ENCODE results near the gene KCNK5. TPM values are rescaled to one million over a fixed set of nuclear protein-coding genes. Genes with fewer than 3 reads are reported as not detected.

KCNK5 gene
- total RNA-seq (0.86 TPM), polyA plus RNA-seq (under 1 TPM in 3 of 4 donors, not detected in 1; 0.13 to 0.71 (median 0.34) TPM)

- Mint-ChIP-seq H3K4me1 (peaks cover 0 to 40% (median 11%) of the 10 kb centered on the region in 4 donors), H3K27ac (peak within 1 kb of the TSS in 1 of 3 donors; percentile 12), H3K9me3 (peaks cover 0 to 2% (median 0%) of the 10 kb centered on the region in 7 donors), H3K27me3 (peaks cover 46% of the 10 kb centered on the region), H3K4me3 (peak within 1 kb of the TSS; percentile 73 to 90 (median 80)), H3K36me3 (no peaks in the 10 kb centered on the region)
- Histone ChIP-seq H3K4me3 (ENCODE audit: low read depth, low read length) (peak within 1 kb of the TSS; percentile 57), H3K4me1 (ENCODE audit: control insufficient read depth, insufficient read depth, low read length, poor library complexity, severe bottlenecking) (peaks cover 34% of the 10 kb centered on the region), H3K9me3 (ENCODE audit: control insufficient read depth in 2 of 2, low read length in 2 of 2) (no peaks in the 10 kb centered on the region), H3K36me3 (ENCODE audit: control insufficient read depth, insufficient read depth, low read length) (no peaks in the 10 kb centered on the region), H3K27me3 (ENCODE audit: control insufficient read depth, insufficient read depth, low read length) (peaks cover 2% of the 10 kb centered on the region), H3K27ac (ENCODE audit: insufficient read depth, low read length, poor library complexity, severe bottlenecking) (no peak within 1 kb of the TSS)
- peak; percentile 77 to 81 for ATAC-seq (ENCODE audit: low read depth in 2 of 2)
- peak; percentile 37 to 89 (median 54) for DNase-seq
Observed at GRCh38 chr6:39228992-39229767, at the start of gene KCNK5. Gene KCNK5, minus strand, starts transcription at chr6:39229475. Its CDS starts 364 bp downstream, at chr6:39229111.

GRCh38 chr6:39276379-39276995 is 47.2 kb upstream of the KCNK5 start:
- H3K27me3 Mint-ChIP-seq: no peaks in the 10 kb centered on the region
- no peaks in the 10 kb centered on the region for H3K4me1 Mint-ChIP-seq
- H3K36me3 Mint-ChIP-seq: no peaks in the 10 kb centered on the region
- Histone ChIP-seq H3K4me1 (ENCODE audit: control insufficient read depth, insufficient read depth, low read length, poor library complexity, severe bottlenecking) (no peaks in the 10 kb centered on the region), H3K4me3 (ENCODE audit: low read depth, low read length) (no peak overlapping the region), H3K27me3 (ENCODE audit: control insufficient read depth, insufficient read depth, low read length) (no peaks in the 10 kb centered on the region), H3K9me3 (ENCODE audit: control insufficient read depth in 2 of 2, low read length in 2 of 2) (no peaks in the 10 kb centered on the region), H3K27ac (ENCODE audit: insufficient read depth, low read length, poor library complexity, severe bottlenecking) (no peak overlapping the region), H3K36me3 (ENCODE audit: control insufficient read depth, insufficient read depth, low read length) (no peaks in the 10 kb centered on the region)
- no peak overlapping the region for H3K27ac Mint-ChIP-seq
- ATAC-seq (ENCODE audit: low read depth in 2 of 2) (no peak), DNase-seq (no peak)
- H3K4me3 Mint-ChIP-seq: no peak overlapping the region
- H3K9me3 Mint-ChIP-seq: peaks cover 0 to 1% (median 0%) of the 10 kb centered on the region in 7 donors

GRCh38 chr6:39274903-39275302 is 45.6 kb upstream of the KCNK5 start:
- no peaks in the 10 kb centered on the region for H3K4me1 ChIP-seq (ENCODE audit: control insufficient read depth, insufficient read depth, low read length, poor library complexity, severe bottlenecking)
- Mint-ChIP-seq H3K4me3 (no peak overlapping the region), H3K27ac (no peak overlapping the region), H3K9me3 (peaks cover 0 to 1% (median 0%) of the 10 kb centered on the region in 7 donors), H3K36me3 (no peaks in the 10 kb centered on the region), H3K27me3 (no peaks in the 10 kb centered on the region), H3K4me1 (no peaks in the 10 kb centered on the region)
- no peaks in the 10 kb centered on the region for H3K9me3 ChIP-seq (ENCODE audit: control insufficient read depth in 2 of 2, low read length in 2 of 2)
- H3K27me3 ChIP-seq (ENCODE audit: control insufficient read depth, insufficient read depth, low read length): no peaks in the 10 kb centered on the region
- ATAC-seq (ENCODE audit: low read depth in 2 of 2): no peak
- DNase-seq: no peak
- no peaks in the 10 kb centered on the region for H3K36me3 ChIP-seq (ENCODE audit: control insufficient read depth, insufficient read depth, low read length)
- no peak overlapping the region for H3K27ac ChIP-seq (ENCODE audit: insufficient read depth, low read length, poor library complexity, severe bottlenecking)
- no peak overlapping the region for H3K4me3 ChIP-seq (ENCODE audit: low read depth, low read length)

GRCh38 chr6:39274471-39274870 is 45.2 kb upstream of the KCNK5 start:
- no peaks in the 10 kb centered on the region for H3K27me3 Mint-ChIP-seq

GRCh38 chr6:39273406-39273821 is 44.1 kb upstream of the KCNK5 start:
- H3K9me3 ChIP-seq (ENCODE audit: control insufficient read depth in 2 of 2, low read length in 2 of 2): no peaks in the 10 kb centered on the region
- DNase-seq (no peak), ATAC-seq (ENCODE audit: low read depth in 2 of 2) (no peak)
- no peaks in the 10 kb centered on the region for H3K4me1 ChIP-seq (ENCODE audit: control insufficient read depth, insufficient read depth, low read length, poor library complexity, severe bottlenecking)
- no peak overlapping the region for H3K4me3 Mint-ChIP-seq
- H3K4me1 Mint-ChIP-seq: no peaks in the 10 kb centered on the region
- no peaks in the 10 kb centered on the region for H3K27me3 Mint-ChIP-seq
- peaks cover 0 to 1% (median 0%) of the 10 kb centered on the region in 7 donors for H3K9me3 Mint-ChIP-seq
- no peaks in the 10 kb centered on the region for H3K36me3 ChIP-seq (ENCODE audit: control insufficient read depth, insufficient read depth, low read length)
- no peak overlapping the region for H3K27ac ChIP-seq (ENCODE audit: insufficient read depth, low read length, poor library complexity, severe bottlenecking)
- H3K4me3 ChIP-seq (ENCODE audit: low read depth, low read length): no peak overlapping the region
- H3K27me3 ChIP-seq (ENCODE audit: control insufficient read depth, insufficient read depth, low read length): no peaks in the 10 kb centered on the region
- no peaks in the 10 kb centered on the region for H3K36me3 Mint-ChIP-seq
- no peak overlapping the region for H3K27ac Mint-ChIP-seq

More at GRCh38 chr6:39274471-39274870, 45.2 kb upstream of the KCNK5 start:
- Mint-ChIP-seq H3K4me3 (no peak overlapping the region), H3K4me1 (no peaks in the 10 kb centered on the region), H3K27ac (no peak overlapping the region), H3K36me3 (no peaks in the 10 kb centered on the region), H3K9me3 (peaks cover 0 to 1% (median 0%) of the 10 kb centered on the region in 7 donors)
- ATAC-seq (ENCODE audit: low read depth in 2 of 2): no peak
- no peak overlapping the region for H3K4me3 ChIP-seq (ENCODE audit: low read depth, low read length)
- H3K9me3 ChIP-seq (ENCODE audit: control insufficient read depth in 2 of 2, low read length in 2 of 2): no peaks in the 10 kb centered on the region
- no peak for DNase-seq
- no peak overlapping the region for H3K27ac ChIP-seq (ENCODE audit: insufficient read depth, low read length, poor library complexity, severe bottlenecking)
- H3K27me3 ChIP-seq (ENCODE audit: control insufficient read depth, insufficient read depth, low read length): no peaks in the 10 kb centered on the region
- H3K36me3 ChIP-seq (ENCODE audit: control insufficient read depth, insufficient read depth, low read length): no peaks in the 10 kb centered on the region
- H3K4me1 ChIP-seq (ENCODE audit: control insufficient read depth, insufficient read depth, low read length, poor library complexity, severe bottlenecking): no peaks in the 10 kb centered on the region

- H3K4me1 ChIP-seq (ENCODE audit: control insufficient read depth, insufficient read depth, low read length, poor library complexity, severe bottlenecking): no peaks in the 10 kb centered on the region
- H3K27ac Mint-ChIP-seq: no peak overlapping the region
- no peaks in the 10 kb centered on the region for H3K4me1 Mint-ChIP-seq
- no peak for DNase-seq
- H3K9me3 Mint-ChIP-seq: no peaks in the 10 kb centered on the region
- no peak for ATAC-seq (ENCODE audit: low read depth in 2 of 2)
- no peak overlapping the region for H3K4me3 ChIP-seq (ENCODE audit: low read depth, low read length)
- no peaks in the 10 kb centered on the region for H3K36me3 ChIP-seq (ENCODE audit: control insufficient read depth, insufficient read depth, low read length)
- H3K4me3 Mint-ChIP-seq: no peak overlapping the region
- no peaks in the 10 kb centered on the region for H3K36me3 Mint-ChIP-seq
- no peaks in the 10 kb centered on the region for H3K9me3 ChIP-seq (ENCODE audit: control insufficient read depth in 2 of 2, low read length in 2 of 2)
- no peaks in the 10 kb centered on the region for H3K27me3 ChIP-seq (ENCODE audit: control insufficient read depth, insufficient read depth, low read length)
- no peaks in the 10 kb centered on the region for H3K27me3 Mint-ChIP-seq
- H3K27ac ChIP-seq (ENCODE audit: insufficient read depth, low read length, poor library complexity, severe bottlenecking): no peak overlapping the region
Observed at GRCh38 chr6:39269961-39270360, 40.7 kb upstream of the KCNK5 start.

- Histone ChIP-seq H3K27me3 (ENCODE audit: control insufficient read depth, insufficient read depth, low read length) (no peaks in the 10 kb centered on the region), H3K27ac (ENCODE audit: insufficient read depth, low read length, poor library complexity, severe bottlenecking) (no peak overlapping the region), H3K4me1 (ENCODE audit: control insufficient read depth, insufficient read depth, low read length, poor library complexity, severe bottlenecking) (no peaks in the 10 kb centered on the region), H3K36me3 (ENCODE audit: control insufficient read depth, insufficient read depth, low read length) (no peaks in the 10 kb centered on the region), H3K9me3 (ENCODE audit: control insufficient read depth in 2 of 2, low read length in 2 of 2) (no peaks in the 10 kb centered on the region), H3K4me3 (ENCODE audit: low read depth, low read length) (no peak overlapping the region)
- Mint-ChIP-seq H3K4me3 (no peak overlapping the region), H3K27ac (peak overlapping the region in 1 of 3 donors; percentile 5), H3K4me1 (no peaks in the 10 kb centered on the region), H3K36me3 (no peaks in the 10 kb centered on the region), H3K27me3 (no peaks in the 10 kb centered on the region), H3K9me3 (no peaks in the 10 kb centered on the region)
- ATAC-seq (ENCODE audit: low read depth in 2 of 2) (no peak), DNase-seq (no peak)
Observed at GRCh38 chr6:39268721-39269120, 39.4 kb upstream of the KCNK5 start.

Measured in CD4-positive, CD25-positive, alpha-beta regulatory T cell (primary cell).